Stimulated activated CD8-positive, alpha-beta memory T cell treated with anti-CD3 and anti-CD28 coated beads, Interleukin-12 subunit alpha, Interleukin-12 subunit beta, amount 100 ng/mL, for 1 hour (primary cell): ENCODE data around the gene CSNK1D.

Source experiments
- DNase-seq: peaks from one replicate; pipeline ENCODE4 v3.0.0-alpha.2; 2020; ENCODE audit warnings: low read depth

Gene CSNK1D

DNA sequence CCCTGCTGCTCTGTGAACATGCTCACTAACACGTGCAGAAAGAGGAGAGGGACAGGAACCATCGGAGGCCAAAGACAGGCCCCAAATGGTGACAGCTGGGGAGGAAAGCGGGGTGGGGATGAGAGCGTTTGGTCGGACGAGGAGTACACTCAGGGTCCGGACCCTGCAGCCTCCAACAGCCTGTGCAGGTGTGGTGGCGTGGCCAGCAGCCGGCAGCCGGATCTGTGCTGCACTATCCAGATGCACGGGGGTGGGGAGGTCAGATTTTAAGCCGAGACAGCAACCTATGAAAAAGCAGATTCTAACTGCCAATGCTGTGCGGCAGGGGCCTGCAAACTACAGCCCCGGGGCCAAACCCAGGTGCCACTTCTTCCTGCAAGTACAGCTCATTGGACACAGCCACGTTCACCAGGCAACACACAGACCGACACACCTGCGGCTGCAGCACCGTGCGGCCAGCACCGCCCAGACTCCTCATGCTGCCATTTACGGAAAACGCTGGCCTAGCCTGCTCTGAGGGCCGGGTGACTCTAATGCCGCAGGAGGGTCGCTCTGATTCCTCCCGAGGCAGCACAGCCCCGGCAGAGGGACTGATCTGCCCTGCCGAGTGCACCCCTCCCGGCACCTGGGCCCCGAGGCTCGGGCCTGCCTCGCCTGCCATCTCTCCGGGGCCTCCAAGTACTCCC is 23.5 kb downstream of the CSNK1D start:
- no peak for DNase-seq

DNA sequence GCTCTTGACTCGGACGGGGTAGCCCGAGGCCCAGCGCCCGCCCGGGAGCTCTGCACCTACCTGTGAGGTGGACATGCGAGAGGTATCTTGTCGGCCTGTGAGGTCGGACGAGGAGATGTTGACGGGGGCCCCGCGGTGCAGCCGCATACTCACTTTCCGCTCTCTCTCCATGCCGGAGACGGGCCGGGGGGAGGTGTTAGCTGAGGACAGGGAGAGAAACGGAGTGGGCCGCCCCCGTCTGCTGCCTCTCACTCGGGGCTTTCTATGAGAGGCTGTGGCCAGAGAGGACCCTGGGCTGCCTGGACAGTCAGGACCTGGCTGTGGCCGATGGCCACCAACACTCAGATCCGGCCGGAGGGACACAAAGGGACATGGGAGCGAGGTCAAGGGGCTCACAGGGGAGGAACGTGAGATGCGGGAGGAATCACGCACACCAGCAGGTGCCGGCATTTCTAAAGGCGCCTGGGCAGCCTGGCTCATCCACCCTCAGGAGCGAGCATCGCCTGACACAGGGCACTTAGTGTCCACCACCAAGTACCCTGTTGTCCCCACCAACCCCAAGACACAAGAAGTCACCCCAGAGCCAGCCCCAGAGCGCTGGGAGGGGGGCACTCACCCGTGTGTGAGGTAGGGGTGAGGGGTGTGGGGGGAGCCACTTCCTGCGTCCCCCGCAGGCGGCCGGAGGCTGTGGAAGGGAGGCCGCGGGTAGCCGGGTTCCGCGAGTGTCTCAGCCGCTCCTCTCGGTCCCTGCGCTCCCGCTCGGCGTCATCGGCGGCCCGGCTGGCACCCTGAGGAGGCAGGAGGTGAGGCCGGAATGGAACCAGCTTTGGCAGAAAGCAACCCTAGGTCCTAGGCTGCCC is 24.5 kb downstream of the CSNK1D start:
- DNase-seq: no peak

DNA sequence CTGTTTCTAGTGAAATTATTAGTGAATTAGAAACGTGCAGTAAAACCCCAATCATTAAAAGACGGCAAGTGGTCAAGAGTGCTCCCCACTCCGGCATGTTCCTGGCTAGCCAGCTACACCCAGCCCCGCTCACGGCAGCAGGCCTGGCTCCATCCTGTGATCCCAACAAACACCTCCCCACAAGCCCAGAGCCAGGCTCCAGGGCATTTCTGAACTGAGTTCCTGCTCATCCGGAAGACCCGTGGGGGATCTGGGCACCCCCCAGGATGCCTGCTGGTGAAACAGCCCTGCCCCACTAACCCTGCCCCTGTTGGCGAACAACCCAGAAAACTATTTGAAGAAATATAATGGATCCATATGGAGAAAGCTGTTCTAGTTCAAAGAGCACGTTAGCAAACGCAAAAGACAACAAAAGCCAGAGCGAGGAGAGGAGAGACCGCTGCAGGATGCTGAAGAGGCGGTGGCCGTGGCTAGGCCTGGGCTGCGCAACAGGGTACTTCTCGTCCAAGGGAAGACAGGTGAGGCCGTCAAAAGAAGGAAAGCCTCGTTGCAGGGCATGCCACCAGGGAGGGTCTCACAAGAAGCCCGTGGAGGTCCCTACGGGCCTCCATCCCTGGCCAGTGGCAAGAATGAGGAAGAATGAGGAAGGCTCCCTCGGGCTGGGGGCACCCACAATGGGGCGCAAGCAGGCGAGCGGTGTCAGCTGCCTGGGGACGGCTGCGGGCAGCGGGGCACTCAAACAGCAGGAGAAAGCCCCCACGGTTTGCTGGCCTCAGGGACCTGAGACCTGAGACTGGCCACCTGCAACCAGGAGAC is 25.4 kb downstream of the CSNK1D start:
- DNase-seq: no peak

DNA sequence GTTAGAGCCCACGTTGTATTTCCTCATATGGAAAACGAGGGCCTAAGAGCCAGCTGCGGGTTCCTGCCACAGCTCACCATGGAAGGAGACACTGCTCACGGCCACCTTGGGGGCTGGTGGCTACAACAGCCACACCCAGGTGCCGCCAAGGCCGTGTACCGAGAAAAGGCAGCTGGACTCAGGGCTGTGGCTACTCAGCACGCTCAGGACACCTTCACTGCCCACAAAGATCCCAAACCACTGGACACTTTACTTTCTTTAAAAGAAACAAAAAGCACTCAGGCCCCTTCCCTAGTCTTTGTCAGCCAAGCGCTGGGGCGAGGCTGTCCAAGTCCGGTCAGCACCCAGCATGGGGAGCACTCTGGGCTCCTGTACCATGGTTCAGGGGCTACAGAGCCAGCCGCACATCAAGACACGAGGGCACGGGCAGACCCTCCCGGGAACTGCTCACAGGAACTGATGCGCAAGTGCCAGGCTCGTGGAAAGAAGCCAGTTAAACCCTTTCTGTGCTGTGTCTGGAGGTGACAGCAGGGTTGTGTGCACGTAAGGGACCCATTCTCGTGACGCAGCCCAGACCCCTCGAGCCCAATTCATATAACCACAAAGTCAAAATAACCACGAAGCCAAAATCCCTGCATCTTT is 26.2 kb downstream of the CSNK1D start:
- no peak for DNase-seq

DNA sequence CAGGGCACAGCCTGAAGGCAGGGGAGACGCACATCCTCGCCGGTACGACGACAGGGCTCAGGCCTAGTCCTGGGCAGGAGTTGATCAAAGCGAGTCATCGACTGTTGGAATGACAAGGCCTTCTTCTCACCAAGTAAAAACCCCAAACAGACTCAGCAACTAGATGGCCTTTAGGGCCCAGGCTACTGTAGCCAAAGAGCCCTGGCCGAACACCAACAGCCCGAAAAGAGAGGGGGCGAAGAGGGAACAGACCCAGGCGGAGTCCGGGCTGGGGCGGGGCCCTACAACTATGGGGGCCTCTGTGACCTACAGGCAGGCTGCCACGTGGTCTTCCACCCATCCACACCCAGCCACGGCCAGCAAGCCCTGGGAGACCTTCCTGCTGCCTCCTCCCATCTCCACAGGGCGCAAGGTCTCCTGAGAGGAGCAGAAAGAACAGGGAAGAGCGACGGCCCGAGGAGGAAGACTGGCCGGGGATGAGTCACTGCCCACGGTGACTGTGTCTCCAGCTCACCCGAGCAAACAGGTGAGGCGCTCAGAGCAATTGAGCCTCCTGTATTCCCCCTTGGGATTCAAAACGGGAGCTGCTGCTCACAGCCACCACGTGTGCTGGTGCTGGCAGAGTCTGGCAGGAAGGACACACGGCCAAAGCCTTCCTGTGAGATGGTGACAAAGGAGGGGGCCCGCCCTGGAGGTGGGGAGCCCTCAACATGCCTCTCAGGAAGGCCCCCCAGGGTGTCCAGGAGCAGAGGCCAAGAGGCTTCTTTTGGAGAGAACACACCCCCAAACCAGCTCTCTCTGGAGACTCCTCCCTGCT is 26.9 kb downstream of the CSNK1D start:
- no peak for DNase-seq

DNA sequence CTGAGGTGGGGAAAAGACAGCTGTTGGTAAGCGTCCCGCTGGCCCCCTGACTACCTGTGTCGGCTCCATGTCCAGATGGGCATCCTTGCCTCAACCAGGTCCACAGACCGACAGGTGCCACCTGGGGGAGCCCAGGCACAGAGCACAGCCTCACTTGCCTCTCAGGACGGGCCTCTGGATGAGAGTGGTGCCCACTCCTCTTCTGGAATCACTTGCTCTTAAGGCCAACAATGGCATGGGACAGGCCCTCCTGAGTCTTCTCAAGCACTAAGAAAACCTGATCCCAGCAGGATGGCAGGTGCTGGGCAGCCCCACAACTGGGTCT is 27.5 kb downstream of the CSNK1D start:
- DNase-seq: no peak

DNA sequence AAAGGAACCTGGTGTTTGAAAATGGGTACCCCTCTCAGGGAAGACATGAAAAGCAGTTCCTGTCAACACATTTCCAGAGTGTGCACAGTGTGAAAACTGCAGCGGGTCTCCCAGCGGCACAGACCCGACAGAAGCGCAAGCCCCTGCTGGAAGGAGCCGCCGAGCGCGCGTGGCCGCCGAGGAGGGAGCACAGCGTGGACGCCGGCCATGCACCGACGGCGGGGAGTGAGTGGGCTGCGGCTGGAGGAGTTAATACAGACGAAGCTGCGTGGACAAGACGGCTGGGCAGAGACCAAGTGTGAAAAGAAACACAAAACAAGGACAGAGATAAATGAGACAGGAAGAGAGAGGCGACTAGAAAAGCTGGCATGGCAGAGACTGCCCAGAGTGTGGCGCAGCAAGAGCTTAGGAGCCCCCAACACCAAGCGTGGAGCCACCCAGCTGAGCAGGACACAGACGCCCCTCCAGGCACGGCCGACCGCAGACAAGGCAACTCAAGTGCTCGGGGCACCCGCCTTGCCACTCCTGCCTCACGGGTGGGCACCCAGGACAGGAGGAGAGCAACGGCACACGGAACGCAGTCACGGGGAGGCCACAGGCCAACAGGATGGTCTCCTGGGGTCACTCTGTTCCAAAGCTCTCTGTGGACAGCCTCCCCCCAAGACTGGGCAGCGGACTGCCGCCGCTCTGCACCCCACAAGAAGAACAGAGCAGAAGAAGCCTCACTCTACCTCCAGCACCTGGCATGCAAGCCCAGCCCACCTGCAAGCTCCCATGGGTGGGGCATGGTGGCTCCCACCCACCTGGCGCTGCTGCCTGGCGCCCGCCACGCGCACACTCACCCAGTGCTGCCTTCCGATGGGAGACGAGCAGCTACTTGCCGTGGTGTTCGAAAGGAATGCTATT is 28.1 kb downstream of the CSNK1D start:
- DNase-seq: no peak

DNA sequence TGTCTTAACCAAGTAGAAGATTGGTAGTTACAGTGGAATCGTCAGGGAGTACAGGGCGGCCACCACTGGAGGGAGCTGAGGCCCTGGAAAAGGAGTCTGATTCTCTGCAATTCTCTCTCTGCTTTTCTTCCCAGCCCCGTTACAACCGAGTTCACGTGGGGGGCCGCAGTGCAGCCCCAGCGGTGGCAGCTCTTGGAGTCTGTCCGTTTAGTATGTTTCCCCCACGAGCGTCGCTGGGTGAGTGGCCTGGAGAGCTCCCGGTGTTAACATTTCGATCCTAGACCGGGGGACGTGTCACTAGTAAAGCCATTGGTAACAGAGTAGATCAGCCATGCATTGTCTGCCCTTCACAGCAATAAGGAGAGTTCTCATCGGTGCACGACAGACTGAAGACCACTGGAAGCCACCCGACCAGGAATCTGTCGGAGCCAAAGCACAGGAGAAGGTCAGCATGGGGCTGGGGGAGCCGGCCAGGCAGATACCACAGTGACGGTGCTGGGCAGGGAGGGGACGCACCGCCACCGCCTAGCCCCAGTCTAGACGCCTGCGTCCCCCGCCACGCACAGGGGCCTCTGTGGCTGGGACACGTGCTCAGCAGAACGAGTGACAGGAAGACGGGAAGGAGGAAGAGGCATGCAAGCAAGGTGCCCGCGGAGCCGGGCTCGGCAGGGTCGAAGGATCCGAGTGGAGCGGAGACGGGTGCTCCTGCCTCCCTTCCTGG is 28.9 kb downstream of the CSNK1D start:
- no peak for DNase-seq

DNA sequence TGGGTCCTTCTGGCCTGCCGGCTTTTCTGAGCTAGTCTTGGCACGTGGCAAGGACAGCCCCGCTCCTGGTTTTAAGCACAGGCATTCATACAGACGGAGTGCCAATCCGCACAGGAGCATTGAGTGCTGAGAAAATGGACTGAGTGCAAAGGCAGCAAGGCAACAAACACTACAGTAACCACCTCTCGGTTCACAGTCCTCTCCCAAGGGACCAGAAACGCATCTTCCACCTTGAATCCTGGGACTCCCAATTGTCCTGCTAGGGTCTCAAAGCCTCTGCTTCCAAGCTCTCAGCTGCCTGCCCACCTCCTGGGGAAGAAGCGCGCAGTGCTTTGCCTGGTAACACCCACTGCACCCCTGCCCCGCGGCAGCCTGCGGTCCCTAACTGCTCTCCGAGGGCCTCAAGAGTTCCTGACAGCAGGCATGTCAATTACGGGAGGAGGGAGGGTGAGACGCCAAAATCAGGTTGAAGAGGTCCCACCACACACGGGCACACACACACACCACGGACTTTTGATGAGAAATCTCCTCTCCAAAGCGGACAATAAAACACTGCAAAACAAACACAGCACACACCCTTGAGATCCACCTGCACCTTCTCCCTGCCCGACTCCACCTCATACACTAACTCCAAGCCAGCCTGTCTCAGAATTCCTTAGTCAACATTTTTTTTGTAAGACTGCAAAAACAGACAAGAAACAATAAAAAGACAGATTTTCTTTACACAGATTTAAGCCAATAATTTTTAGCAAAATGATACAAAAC is 29.7 kb downstream of the CSNK1D start:
- DNase-seq: no peak

DNA sequence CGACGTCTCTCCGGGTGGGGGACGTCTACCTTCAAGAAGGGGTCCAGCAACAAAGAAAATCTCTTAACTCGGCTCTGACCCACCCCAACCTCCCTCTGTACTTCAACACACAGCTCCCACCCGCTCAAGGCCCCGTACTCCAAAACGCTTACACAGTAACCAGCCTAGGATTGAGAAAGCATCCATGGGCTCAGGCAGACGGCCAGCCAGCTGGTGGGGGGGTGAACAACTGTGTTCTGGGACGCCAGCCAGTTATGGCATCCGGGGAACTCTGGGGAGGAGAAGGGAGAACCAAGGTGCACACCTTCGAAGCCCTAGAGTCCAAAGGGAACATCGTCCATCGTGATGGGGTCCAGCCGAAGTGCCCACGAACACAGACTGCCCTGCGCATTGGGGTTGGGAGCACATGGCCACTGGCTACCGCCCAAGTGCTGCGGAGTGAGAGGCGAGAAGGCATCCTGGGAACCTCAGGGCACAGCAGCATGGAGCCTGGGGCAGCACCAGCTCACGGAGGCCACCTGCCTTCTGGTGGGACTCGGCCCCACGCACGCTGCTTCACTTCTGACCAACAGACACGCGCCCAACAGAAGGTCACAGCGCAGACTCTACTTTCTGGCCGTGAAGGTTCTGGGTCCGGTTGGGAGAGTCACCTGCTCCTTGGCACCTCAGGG is 30.4 kb downstream of the CSNK1D start:
- DNase-seq: no peak

DNA sequence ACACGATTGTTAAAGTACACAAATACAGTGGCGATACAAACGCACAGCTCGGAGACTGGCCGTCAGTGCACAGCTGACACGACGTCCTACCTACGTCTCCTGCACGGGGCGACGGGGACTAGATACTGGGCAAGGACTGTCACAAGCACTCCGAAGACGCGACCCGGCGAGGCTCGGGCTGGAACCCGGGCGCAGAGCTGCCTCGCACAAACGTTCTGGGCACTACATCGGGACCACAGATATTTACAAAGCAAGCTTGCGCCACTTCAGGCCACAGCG is 30.9 kb downstream of the CSNK1D start:
- DNase-seq: no peak

DNA sequence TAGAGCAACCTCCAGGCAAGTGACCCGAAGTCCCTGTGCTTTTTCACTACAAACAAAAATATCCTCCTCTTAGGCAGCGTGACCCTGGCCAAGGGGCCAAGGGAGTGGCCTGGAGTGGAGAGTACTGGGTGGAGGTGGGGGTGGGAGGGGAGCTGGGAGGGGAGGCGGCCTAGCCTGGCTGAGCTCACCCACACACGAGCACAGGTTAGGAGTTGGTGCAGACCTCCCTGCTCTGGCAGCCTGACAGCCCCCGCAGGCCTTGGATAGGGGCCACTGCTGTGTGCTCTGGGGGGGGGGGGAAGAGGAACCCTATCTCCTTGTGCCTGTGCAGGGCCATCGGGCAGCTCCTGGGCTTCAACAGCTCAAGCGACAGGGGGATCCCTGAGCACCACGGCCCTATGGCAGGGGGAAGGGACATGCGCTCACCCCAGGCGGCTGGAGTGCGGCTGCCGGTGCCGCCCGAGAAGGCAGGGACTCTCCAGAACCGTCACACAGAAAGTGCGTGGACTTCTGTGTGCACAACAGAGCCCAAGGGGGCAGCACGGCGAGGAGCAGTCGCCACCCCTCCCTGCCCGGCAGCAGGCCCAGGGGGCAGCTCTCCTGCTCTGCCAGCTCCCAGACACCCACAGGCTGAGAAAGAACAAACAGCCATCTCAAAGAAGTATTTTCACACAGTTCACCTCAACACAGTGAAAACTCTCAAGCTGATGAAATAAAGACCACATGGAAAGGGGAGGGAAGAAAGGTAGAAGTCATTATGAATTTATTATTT is 31.4 kb downstream of the CSNK1D start:
- no peak for DNase-seq

DNA sequence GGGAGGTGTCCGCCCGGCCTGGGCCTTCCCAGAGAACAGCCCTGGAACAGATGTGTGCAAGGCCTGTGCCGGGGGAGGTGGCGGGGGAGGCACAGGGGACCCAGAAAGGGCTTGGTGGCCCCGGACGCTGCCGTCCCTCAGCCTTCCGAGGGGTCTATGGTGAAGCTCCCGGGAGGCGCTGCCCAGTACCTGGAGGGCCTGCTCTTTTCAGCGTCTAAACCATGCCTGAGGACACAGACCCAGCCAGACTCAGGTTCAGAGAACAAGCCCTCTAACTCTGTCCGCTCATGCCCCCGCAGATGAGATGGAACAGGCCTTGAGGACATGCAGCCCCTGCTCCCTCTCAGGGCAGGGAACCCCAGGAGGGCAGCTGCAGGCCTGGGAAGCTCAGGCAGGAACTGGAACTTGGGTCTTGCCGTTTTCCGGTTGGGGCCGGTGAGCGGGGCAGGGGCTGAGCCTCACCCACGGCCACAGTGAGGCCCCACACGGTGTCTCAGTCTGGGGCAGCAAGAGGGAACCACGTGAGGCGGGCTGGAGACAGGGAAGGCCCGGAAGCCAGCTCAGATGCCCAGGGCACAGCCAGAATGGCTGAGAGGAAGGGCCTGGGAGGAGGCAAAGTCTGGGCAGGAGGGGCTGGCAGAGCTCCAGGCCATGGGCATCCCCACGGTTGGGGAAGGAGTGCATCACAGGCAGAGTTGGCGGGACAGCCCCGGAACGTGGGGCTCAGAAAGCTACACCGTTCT is 32.1 kb downstream of the CSNK1D start:
- DNase-seq: no peak

DNA sequence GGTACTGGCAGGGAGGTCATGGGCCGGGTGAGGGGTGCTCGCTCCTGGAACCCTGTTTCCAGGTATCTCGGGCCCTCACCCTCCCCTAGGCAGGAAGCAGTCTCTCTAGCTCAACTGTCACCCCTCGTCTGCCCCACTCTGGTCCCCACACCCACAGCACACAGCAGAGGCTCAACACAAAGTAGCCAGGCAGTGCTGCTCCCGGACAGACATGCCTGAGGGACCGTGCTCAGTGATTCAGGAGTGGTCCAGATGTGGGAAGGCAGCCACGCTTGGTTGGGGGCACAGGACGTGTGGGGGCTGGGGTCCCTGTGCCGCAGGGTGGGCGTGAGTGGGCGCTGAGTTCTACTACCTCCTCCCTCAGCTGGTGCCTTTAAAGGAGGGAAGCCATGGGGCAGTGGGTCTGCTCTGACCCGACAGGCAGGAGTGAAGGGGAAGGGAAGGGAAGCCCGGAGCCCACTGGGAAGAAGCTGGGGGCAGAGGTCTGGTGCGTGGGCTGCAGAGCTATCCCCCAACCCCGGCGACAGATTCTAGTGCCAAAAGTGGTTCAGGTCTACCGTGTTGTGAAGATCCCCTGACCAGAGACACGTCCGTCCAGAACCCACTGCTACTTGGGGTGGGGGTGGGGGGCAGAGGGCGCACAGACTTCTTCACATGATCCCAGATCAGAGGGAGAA is 32.9 kb downstream of the CSNK1D start:
- DNase-seq: no peak

DNA sequence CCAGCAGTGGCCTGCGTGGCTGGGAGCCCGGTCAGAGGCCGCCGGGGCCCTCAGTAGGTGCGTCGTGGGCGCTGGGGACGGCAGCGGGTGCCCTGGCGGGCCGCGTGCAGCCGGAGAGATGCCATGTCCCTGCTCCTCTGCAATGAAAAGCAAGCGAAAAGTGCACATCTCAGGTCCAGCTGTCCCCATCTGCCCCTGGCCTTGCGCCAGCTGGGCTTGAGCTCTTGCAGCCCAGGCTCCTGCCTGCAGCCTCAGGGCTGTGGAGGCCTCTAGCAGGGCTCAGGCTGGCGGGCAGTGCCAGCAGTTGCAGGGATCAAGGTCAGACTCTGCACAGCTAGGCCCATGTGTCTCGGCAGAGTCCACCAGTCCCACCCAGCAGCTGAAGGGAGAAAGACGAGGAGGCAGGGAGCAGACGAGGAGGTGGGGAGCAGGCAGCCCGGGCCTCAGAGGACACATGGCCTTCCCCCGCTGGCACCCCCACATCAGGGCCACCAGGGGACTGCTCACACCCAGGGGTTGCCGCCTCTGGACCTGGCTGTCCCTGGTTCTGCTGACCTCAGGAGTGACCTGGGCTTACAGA is 33.5 kb downstream of the CSNK1D start:
- DNase-seq: no peak

DNA sequence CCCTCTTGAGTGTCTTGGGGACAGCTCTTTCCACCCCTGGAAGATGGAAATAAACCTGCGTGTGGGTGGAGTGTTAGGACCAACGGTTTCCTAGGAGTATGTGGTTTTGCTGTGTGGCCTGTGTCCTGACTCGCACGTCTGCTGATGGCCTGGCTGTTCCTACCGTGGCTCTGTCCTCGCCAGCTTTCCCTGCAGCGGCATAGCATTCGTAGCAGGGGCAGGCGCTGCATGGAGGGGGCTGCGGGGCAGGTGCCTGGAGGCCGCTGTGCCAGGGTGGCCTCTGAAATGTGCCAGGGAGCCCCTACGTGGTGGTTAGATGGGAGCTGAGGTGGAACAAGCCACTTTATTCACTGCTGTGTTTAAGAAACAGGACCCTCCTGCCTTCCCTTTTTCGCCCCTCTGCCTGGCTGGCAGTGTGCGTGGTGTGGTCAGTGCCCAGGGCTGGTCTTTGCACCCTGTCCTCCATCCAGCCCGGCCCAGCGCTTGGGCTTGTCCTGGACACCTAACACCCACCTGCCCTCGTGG is 34.0 kb downstream of the CSNK1D start:
- DNase-seq: no peak
